Measurements from ENCODE around the gene RPP25.

DNA sequence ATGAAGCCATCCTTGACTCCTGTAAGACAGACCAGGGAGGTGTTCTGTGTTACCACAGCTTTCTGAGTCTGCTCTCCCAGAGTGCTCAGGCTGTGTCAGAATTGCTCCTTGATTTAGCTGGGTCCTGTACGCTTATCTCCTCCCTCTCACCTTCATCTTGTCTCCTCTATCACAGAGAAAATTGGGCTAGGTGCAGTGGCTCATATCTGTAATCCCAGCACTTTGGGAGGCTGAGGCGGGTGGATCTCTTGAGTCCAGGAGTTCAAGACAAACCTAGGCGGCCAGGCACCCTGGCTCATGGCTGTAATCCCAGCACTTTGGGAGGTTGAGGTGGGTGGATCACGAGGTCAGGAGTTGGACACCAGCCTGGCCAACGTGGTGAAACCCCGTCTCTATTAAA, 44.7 kb upstream of the RPP25 start:
- TF ChIP-seq ELF4 (CRISPR knock-in tag; IDR thresholded peaks at IDR 0.05; ENCODE audit: low read depth) (no peak), CREB1 (CRISPR knock-in tag; IDR thresholded peaks at IDR 0.05) (no peak), FOXP1 (CRISPR knock-in tag; IDR thresholded peaks at IDR 0.05; ENCODE audit: borderline replicate concordance) (no peak), NR1H2 (CRISPR knock-in tag; IDR thresholded peaks at IDR 0.05) (no peak), ETV6 (CRISPR knock-in tag; IDR thresholded peaks at IDR 0.05) (no peak), CREM (CRISPR knock-in tag; IDR thresholded peaks at IDR 0.05) (no peak), ZBTB21 (CRISPR knock-in tag; IDR thresholded peaks at IDR 0.05; ENCODE audit: borderline replicate concordance) (no peak)
- TF ChIP-seq, protein P1, sequence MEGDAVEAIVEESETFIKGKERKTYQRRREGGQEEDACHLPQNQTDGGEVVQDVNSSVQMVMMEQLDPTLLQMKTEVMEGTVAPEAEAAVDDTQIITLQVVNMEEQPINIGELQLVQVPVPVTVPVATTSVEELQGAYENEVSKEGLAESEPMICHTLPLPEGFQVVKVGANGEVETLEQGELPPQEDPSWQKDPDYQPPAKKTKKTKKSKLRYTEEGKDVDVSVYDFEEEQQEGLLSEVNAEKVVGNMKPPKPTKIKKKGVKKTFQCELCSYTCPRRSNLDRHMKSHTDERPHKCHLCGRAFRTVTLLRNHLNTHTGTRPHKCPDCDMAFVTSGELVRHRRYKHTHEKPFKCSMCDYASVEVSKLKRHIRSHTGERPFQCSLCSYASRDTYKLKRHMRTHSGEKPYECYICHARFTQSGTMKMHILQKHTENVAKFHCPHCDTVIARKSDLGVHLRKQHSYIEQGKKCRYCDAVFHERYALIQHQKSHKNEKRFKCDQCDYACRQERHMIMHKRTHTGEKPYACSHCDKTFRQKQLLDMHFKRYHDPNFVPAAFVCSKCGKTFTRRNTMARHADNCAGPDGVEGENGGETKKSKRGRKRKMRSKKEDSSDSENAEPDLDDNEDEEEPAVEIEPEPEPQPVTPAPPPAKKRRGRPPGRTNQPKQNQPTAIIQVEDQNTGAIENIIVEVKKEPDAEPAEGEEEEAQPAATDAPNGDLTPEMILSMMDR (IDR thresholded peaks at IDR 0.05): no peak

Data from WTC11 (cell line).